HCT116 (cell line): ENCODE measurements around the gene NCKAP5. TPM values are rescaled to one million over a fixed set of nuclear protein-coding genes. Genes with fewer than 3 reads are reported as not detected.

Experiments
- ATAC-seq: fragments of 200-7000 bp; cut with Tn5 transposase; 2 replicates; pipeline ENCODE4 v1.9.1; 2020; ENCODE audit warnings: mild to moderate bottlenecking, moderate library complexity
- BruUV-seq: library from RNA; stranded (reverse); fragments of 400-500 nt; replicated peaks from 2 replicates; lab custom pipeline; 2021; lab: Mats Ljungman, UMichigan
- CTCF ChIA-PET: fragments of 300-600 bp; sonication (Branson Sonifier 250); formaldehyde crosslinking; loops from one replicate; lab custom pipeline; 2021; ENCODE audit warnings: antibody characterized with exemption; lab: Charles Lee
- POLR2A ChIA-PET: fragments of 300-600, 350-600 bp; sonication (Branson Sonifier 250); formaldehyde crosslinking; loops from one replicate; lab custom pipeline; 2021; ENCODE audit warnings: antibody characterized with exemption; lab: Charles Lee
- RAD21 ChIA-PET, 2 experiments: fragments of 300-600 bp; sonication (Branson Sonifier 250); formaldehyde crosslinking; loops; one replicate each; lab custom pipeline; 2023; ENCODE audit warnings: low total read pairs in 2 of 2; ENCODE audit not compliant: uncharacterized antibody in 2 of 2, unreplicated experiment in 2 of 2, low non-redundant PET in 1 of 2; lab: Charles Lee
- DNase-seq: peaks from one replicate; pipeline ENCODE4 v3.0.0-alpha.2; 2010; ENCODE audit warnings: low read depth, low spot score
- H2AFZ ChIP-seq: fragments of 200-600 bp; shearing (Covaris generic), sonication (generic); 2 replicates; pipeline ENCODE4 v1.6.1; 2017; ENCODE audit warnings: low read depth, mixed run types, mixed read lengths, antibody characterized with exemption, low read length; ENCODE audit not compliant: poor library complexity, severe bottlenecking
- H3K27ac ChIP-seq: 2 replicates; pipeline ENCODE4 v1.5.1; 2012; ENCODE audit warnings: low read depth, low read length
- H3K27me3 ChIP-seq: fragments of 200-600 bp; sonication (generic); 2 replicates; pipeline ENCODE4 v1.6.1; 2016; ENCODE audit warnings: mixed run types, low read length, mixed read lengths; ENCODE audit not compliant: insufficient read depth
- H3K36me3 ChIP-seq, 2 experiments: fragments of 200-500 bp in 1 of 2; fragments of 200-600 bp in 1 of 2; sonication (Bioruptor generic) in 1 of 2; sonication (generic) in 1 of 2; 2 replicates each; pipeline versions ENCODE4 v1.5.1 to v1.6.1; 2014 to 2016; ENCODE audit warnings: low read length in 2 of 2, inconsistent platforms in 1 of 2, mixed read lengths in 1 of 2, mixed run types in 1 of 2; ENCODE audit not compliant: insufficient read depth in 2 of 2, control insufficient read depth in 1 of 2
- H3K4me1 ChIP-seq, 2 experiments: fragments of 200-600 bp in 1 of 2; sonication (generic) in 1 of 2; 2 replicates each; pipeline versions ENCODE4 v1.5.1 to v1.6.1; 2012 to 2017; ENCODE audit warnings: low read length in 2 of 2, inconsistent platforms in 1 of 2, mild to moderate bottlenecking in 1 of 2, mixed read lengths in 1 of 2, mixed run types in 1 of 2, moderate library complexity in 1 of 2; ENCODE audit not compliant: insufficient read depth in 2 of 2, control insufficient read depth in 1 of 2
- H3K4me2 ChIP-seq: fragments of 200-600 bp; sonication (generic); 2 replicates; pipeline ENCODE4 v1.6.1; 2017; ENCODE audit warnings: mixed run types, low read length, mixed read lengths
- H3K4me3 ChIP-seq, 2 experiments: fragments of 200-600 bp in 1 of 2; sonication (generic) in 1 of 2; replicated peaks in 1 of 2; 2 replicates each; pipeline ENCODE4 v1.5.1; 2011 to 2016; ENCODE audit warnings: low read length in 2 of 2, control low read depth in 1 of 2, low read depth in 1 of 2, mild to moderate bottlenecking in 1 of 2, mixed read lengths in 1 of 2, mixed run types in 1 of 2
- H3K79me2 ChIP-seq: fragments of 200-600 bp; sonication (generic); 2 replicates; pipeline ENCODE4 v1.6.1; 2017; ENCODE audit warnings: mild to moderate bottlenecking, mixed run types, low read length, moderate library complexity, mixed read lengths; ENCODE audit not compliant: insufficient read depth
- H3K9ac ChIP-seq: fragments of 200-600 bp; sonication (generic); 2 replicates; pipeline ENCODE4 v1.6.1; 2016; ENCODE audit warnings: low read length, mixed read lengths
- H3K9me2 ChIP-seq: fragments of 200-600 bp; sonication (generic), shearing (Covaris generic); 2 replicates; pipeline ENCODE4 v1.6.1; 2017; ENCODE audit warnings: mixed run types, mild to moderate bottlenecking, moderate library complexity; ENCODE audit not compliant: insufficient read depth
- H3K9me3 ChIP-seq, 2 experiments: fragments of 200-500 bp in 1 of 2; fragments of 200-600 bp in 1 of 2; sonication (Bioruptor generic) in 1 of 2; sonication (generic) in 1 of 2; 2 replicates each; pipeline ENCODE4 v1.6.1; 2014 to 2017; ENCODE audit warnings: low read length in 2 of 2, mixed read lengths in 2 of 2, inconsistent platforms in 1 of 2, low read depth in 1 of 2, mild to moderate bottlenecking in 1 of 2, mixed run types in 1 of 2, moderate library complexity in 1 of 2; ENCODE audit not compliant: control insufficient read depth in 1 of 2, insufficient read depth in 1 of 2
- H4K20me1 ChIP-seq: fragments of 200-600 bp; sonication (generic), shearing (Covaris generic); 2 replicates; pipeline ENCODE4 v1.6.1; 2017; ENCODE audit warnings: mixed run types, mild to moderate bottlenecking, moderate library complexity; ENCODE audit not compliant: insufficient read depth
- CBX3 ChIP-seq: IDR thresholded peaks from 2 replicates; pipeline ENCODE4 v1.6.1; 2012; ENCODE audit warnings: low read depth
- CEBPB ChIP-seq: IDR thresholded peaks from 2 replicates; pipeline ENCODE4 v1.6.1; 2012; ENCODE audit warnings: low read depth
- CTCF ChIP-seq, 3 experiments: fragments of 200-600 bp in 1 of 3; sonication (generic) in 1 of 3; IDR thresholded peaks in 2 of 3; conservative IDR thresholded peaks in 1 of 3; 2 replicates each; pipeline ENCODE4 v1.5.1; 2012 to 2017; ENCODE audit warnings: low read depth in 2 of 3, low read length in 2 of 3, antibody characterized with exemption in 1 of 3, borderline replicate concordance in 1 of 3, control low read depth in 1 of 3, mild to moderate bottlenecking in 1 of 3, mixed read lengths in 1 of 3, mixed run types in 1 of 3, moderate library complexity in 1 of 3; ENCODE audit not compliant: insufficient read depth in 1 of 3
- ELF1 ChIP-seq: IDR thresholded peaks from 2 replicates; pipeline ENCODE4 v1.6.1; 2012; ENCODE audit warnings: low read depth, borderline replicate concordance
- FOSL1 ChIP-seq: IDR thresholded peaks from 2 replicates; pipeline ENCODE4 v1.6.1; 2012; ENCODE audit warnings: low read depth
- JUND ChIP-seq: IDR thresholded peaks from 2 replicates; pipeline ENCODE4 v1.6.1; 2012
- POLR2AphosphoS5 ChIP-seq: IDR thresholded peaks from 2 replicates; pipeline ENCODE4 v1.6.1; 2011; ENCODE audit warnings: mild to moderate bottlenecking, low read depth, low read length, moderate library complexity
- RAD21 ChIP-seq: IDR thresholded peaks from 2 replicates; pipeline ENCODE4 v1.6.1; 2012; ENCODE audit warnings: low read depth, mild to moderate bottlenecking
- TCF7L2 ChIP-seq: IDR thresholded peaks from 2 replicates; pipeline ENCODE4 v1.7.0; 2011; ENCODE audit warnings: borderline replicate concordance, inconsistent platforms; ENCODE audit not compliant: insufficient read depth, insufficient read length; ENCODE audit errors: extremely low read depth
- YY1 ChIP-seq: IDR thresholded peaks from 2 replicates; pipeline ENCODE4 v1.6.1; 2011; ENCODE audit warnings: low read length, low read depth, moderate library complexity, mild to moderate bottlenecking; ENCODE audit not compliant: insufficient replicate concordance; ENCODE audit errors: extremely low read depth
- ZFX ChIP-seq: fragments of 450-650 bp; IDR thresholded peaks from 2 replicates; pipeline ENCODE4 v1.6.1; 2017
- ZNF274 ChIP-seq: fragments of 200-500 bp; sonication (Bioruptor generic); IDR thresholded peaks from 2 replicates; pipeline ENCODE4 v1.6.1; 2014; ENCODE audit warnings: mild to moderate bottlenecking, low read depth, low read length, inconsistent platforms
- intact Hi-C: fragments of 100-400 bp; cut with micrococcal nuclease; formaldehyde crosslinking; loops from 2 replicates; pipeline ENCODE4 v1.10.0; 2022
- total RNA-seq: library from RNA; stranded (reverse); gene quantifications from one replicate; pipeline ENCODE4 v1.2.1, GENCODE V29; 2021; ENCODE audit not compliant: unreplicated experiment
- TF ChIP-seq, protein P1 (sequence below): IDR thresholded peaks from 2 replicates; pipeline ENCODE4 v1.6.1; 2011; ENCODE audit warnings: mild to moderate bottlenecking, low read length, moderate library complexity; ENCODE audit not compliant: insufficient replicate concordance; ENCODE audit errors: extremely low read depth

The NCKAP5 gene
- total RNA-seq, 1 experiment from 2014 or later: 0.30 TPM

GRCh38 chr2:133408671-133409070, 159.6 kb downstream of the NCKAP5 start:
- no peak overlapping the region for H3K9ac ChIP-seq

DNA sequence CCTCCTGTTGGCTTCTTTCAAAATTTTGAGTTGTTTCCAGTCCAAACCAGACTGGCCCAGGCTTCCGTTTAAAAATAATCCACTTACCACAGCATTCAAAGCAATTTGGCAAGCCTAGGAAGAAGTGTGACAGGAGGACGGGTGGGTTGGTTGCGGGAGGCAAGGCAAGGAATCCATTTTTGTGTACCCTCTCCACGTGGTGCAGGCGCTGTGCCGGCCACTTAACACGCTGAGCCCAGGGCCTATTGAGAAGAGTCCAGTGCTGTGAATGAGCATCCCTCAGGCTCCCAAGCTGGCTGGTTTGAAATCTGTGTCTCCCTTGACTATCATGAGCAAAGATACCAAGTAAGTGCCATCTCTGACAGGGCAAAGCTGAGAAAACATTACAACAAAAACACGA, 160.9 kb downstream of the NCKAP5 start:
- intact Hi-C loops: no loop called here
- Histone ChIP-seq H3K27ac (no peak overlapping the region), H2AFZ (no peak overlapping the region), H4K20me1 (no peaks in the 10 kb centered on the region), H3K9me3 (no peaks in the 10 kb centered on the region), H3K36me3 (no peaks in the 10 kb centered on the region), H3K79me2 (no peaks in the 10 kb centered on the region), H3K4me2 (no peak overlapping the region), H3K9ac (no peak overlapping the region), H3K9me2 (no peaks in the 10 kb centered on the region), H3K4me3 (no peak overlapping the region), H3K4me1 (no peaks in the 10 kb centered on the region), H3K27me3 (no peaks in the 10 kb centered on the region)
- no peak for ATAC-seq
- ChIA-PET RAD21 (no interaction called here), CTCF (no interaction called here), POLR2A (no interaction called here)
- DNase-seq: no peak
- no TSS peak for BruUV-seq
- TF ChIP-seq POLR2AphosphoS5 (no peak), CTCF (IDR thresholded peaks at IDR 0.05 in 2 of 3, conservative IDR thresholded peaks at IDR 0.05 in 1 of 3; ENCODE audit: borderline replicate concordance in 1 of 3, insufficient read depth in 1 of 3, low read depth in 2 of 3, low read length in 2 of 3) (no peak), ZFX (no peak), TCF7L2 (no peak), ELF1 (no peak)
- TF ChIP-seq, protein P1, sequence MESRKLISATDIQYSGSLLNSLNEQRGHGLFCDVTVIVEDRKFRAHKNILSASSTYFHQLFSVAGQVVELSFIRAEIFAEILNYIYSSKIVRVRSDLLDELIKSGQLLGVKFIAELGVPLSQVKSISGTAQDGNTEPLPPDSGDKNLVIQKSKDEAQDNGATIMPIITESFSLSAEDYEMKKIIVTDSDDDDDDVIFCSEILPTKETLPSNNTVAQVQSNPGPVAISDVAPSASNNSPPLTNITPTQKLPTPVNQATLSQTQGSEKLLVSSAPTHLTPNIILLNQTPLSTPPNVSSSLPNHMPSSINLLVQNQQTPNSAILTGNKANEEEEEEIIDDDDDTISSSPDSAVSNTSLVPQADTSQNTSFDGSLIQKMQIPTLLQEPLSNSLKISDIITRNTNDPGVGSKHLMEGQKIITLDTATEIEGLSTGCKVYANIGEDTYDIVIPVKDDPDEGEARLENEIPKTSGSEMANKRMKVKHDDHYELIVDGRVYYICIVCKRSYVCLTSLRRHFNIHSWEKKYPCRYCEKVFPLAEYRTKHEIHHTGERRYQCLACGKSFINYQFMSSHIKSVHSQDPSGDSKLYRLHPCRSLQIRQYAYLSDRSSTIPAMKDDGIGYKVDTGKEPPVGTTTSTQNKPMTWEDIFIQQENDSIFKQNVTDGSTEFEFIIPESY: no peak

More at GRCh38 chr2:133408671-133409070, 159.6 kb downstream of the NCKAP5 start:
- no peaks in the 10 kb centered on the region for H4K20me1 ChIP-seq
- ChIA-PET RAD21 (no interaction called here), POLR2A (no interaction called here), CTCF (no interaction called here)
- H3K27me3 ChIP-seq: no peaks in the 10 kb centered on the region
- BruUV-seq: no TSS peak
- H3K9me3 ChIP-seq: no peaks in the 10 kb centered on the region
- H3K4me2 ChIP-seq: no peak overlapping the region
- H3K9me2 ChIP-seq: no peaks in the 10 kb centered on the region
- H3K4me1 ChIP-seq: no peaks in the 10 kb centered on the region
- no peak overlapping the region for H2AFZ ChIP-seq
- no peak overlapping the region for H3K27ac ChIP-seq
- no peaks in the 10 kb centered on the region for H3K79me2 ChIP-seq
- intact Hi-C loops: no loop called here
- ATAC-seq (no peak), DNase-seq (no peak)
- TF ChIP-seq RAD21 (no peak), ZNF274 (no peak), YY1 (no peak), ZFX (no peak), CBX3 (no peak), POLR2AphosphoS5 (no peak), JUND (no peak), CEBPB (no peak), FOSL1 (no peak)
- TF ChIP-seq, protein P1: no peak
- no peaks in the 10 kb centered on the region for H3K36me3 ChIP-seq
- H3K4me3 ChIP-seq: no peak overlapping the region
